PC-9 (cell line): ENCODE results near the gene FCN2. TPM values are rescaled to one million over a fixed set of nuclear protein-coding genes. Genes with fewer than 3 reads are reported as not detected.

Source experiments
- BruUV-seq: library from RNA; stranded (reverse); fragments of 400-500 nt; replicated peaks from 2 replicates; lab custom pipeline; 2021; lab: Mats Ljungman, UMichigan
- CTCF ChIA-PET: fragments of 300-600 bp; sonication (Branson Sonifier 250); formaldehyde crosslinking; loops from one replicate; lab custom pipeline; 2022; ENCODE audit warnings: antibody characterized with exemption; lab: Charles Lee
- POLR2A ChIA-PET: fragments of 300-600 bp; sonication (Branson Sonifier 250); formaldehyde crosslinking; loops from one replicate; lab custom pipeline; 2022; ENCODE audit warnings: antibody characterized with exemption; ENCODE audit not compliant: unreplicated experiment; lab: Charles Lee
- DNase-seq, 2 experiments: peaks; one replicate each; pipeline versions ENCODE4 v3.0.0 to v3.0.0-alpha.2; 2015 to 2022; ENCODE audit warnings: mixed read lengths in 1 of 2
- H2AFZ ChIP-seq: fragments of 200-600 bp; sonication (generic); 2 replicates; pipeline ENCODE4 v1.8.1; 2017; ENCODE audit warnings: antibody characterized with exemption
- H3F3A ChIP-seq: fragments of 200-600 bp; sonication (generic); 2 replicates; pipeline ENCODE4 v1.8.1; 2017; ENCODE audit warnings: antibody characterized with exemption, mild to moderate bottlenecking, low read depth; ENCODE audit not compliant: insufficient read depth
- H3K27ac ChIP-seq: fragments of 200-600 bp; sonication (generic); 2 replicates; pipeline ENCODE4 v1.6.1; 2016; ENCODE audit warnings: mixed run types
- H3K27me3 ChIP-seq: fragments of 200-600 bp; sonication (generic); 2 replicates; pipeline ENCODE4 v1.6.1; 2016; ENCODE audit warnings: low read depth, mixed run types; ENCODE audit not compliant: insufficient read depth
- H3K36me3 ChIP-seq: fragments of 200-600 bp; sonication (generic); 2 replicates; pipeline ENCODE4 v1.6.1; 2016; ENCODE audit warnings: low read depth, mixed run types
- H3K4me1 ChIP-seq: fragments of 200-600 bp; sonication (generic); replicated peaks from 2 replicates; pipeline ENCODE4 v1.6.1; 2016; ENCODE audit warnings: mixed run types; ENCODE audit not compliant: insufficient read depth
- H3K4me2 ChIP-seq: fragments of 200-600 bp; sonication (generic); 2 replicates; pipeline ENCODE4 v1.6.1; 2017; ENCODE audit warnings: mixed run types
- H3K4me3 ChIP-seq: fragments of 200-600 bp; sonication (generic); 2 replicates; pipeline ENCODE4 v1.6.1; 2016; ENCODE audit warnings: mixed run types
- H3K79me2 ChIP-seq: fragments of 200-600 bp; sonication (generic); 2 replicates; pipeline ENCODE4 v1.6.1; 2017; ENCODE audit warnings: low read depth, mixed run types
- H3K9me2 ChIP-seq: fragments of 200-600 bp; sonication (generic); 2 replicates; pipeline ENCODE4 v1.8.1; 2017; ENCODE audit warnings: mild to moderate bottlenecking; ENCODE audit not compliant: insufficient read depth
- H3K9me3 ChIP-seq: fragments of 200-600 bp; sonication (generic); 2 replicates; pipeline ENCODE4 v1.8.1; 2016; ENCODE audit warnings: low read depth; ENCODE audit not compliant: insufficient read depth
- H4K20me1 ChIP-seq: fragments of 200-600 bp; sonication (generic); 2 replicates; pipeline ENCODE4 v1.8.1; 2017; ENCODE audit not compliant: insufficient read depth
- EZH2 ChIP-seq: fragments of 200-600 bp; sonication (generic); IDR thresholded peaks from 2 replicates; pipeline ENCODE4 v1.8.0; 2017; ENCODE audit warnings: antibody characterized with exemption, low read depth
- intact Hi-C: fragments of 100-400 bp; cut with micrococcal nuclease; formaldehyde crosslinking; loops from one replicate; pipeline ENCODE4 v1.10.0; 2022; ENCODE audit not compliant: unreplicated experiment
- total RNA-seq: library from RNA; stranded (reverse); gene quantifications from 2 replicates; pipeline ENCODE4 v1.2.3, GENCODE V29; 2021
- TF ChIP-seq, protein P1 (sequence below): fragments of 200-600 bp; sonication (generic); conservative IDR thresholded peaks from 2 replicates; pipeline ENCODE4 v1.6.1; 2017; ENCODE audit warnings: mixed run types, antibody characterized with exemption, mild to moderate bottlenecking, moderate library complexity

FCN2 gene
- total RNA-seq, 1 experiment from 2014 or later = not detected

DNA sequence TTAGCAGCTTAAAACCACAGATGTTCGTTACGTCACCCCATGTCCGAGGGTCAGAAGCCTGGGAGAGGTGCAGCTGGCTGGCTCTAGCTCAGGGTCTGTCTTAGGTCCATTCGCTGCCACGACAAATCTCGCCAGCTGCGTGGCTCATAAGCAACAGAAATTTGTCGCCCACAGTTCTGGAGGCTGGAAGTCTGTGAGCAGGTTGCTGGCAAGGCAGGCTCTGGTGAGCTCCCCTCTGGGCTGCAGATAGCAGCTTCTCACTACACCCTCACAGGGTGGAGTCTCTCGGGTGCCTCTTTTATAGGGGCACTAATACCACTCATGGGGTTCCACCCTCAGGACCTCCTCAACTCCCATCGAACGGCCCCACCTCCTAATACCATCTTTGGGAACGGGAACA is 40.1 kb upstream of the FCN2 start:
- intact Hi-C loops = no loop called here
- H3K27ac ChIP-seq = no peak overlapping the region
- TF ChIP-seq, protein P1, sequence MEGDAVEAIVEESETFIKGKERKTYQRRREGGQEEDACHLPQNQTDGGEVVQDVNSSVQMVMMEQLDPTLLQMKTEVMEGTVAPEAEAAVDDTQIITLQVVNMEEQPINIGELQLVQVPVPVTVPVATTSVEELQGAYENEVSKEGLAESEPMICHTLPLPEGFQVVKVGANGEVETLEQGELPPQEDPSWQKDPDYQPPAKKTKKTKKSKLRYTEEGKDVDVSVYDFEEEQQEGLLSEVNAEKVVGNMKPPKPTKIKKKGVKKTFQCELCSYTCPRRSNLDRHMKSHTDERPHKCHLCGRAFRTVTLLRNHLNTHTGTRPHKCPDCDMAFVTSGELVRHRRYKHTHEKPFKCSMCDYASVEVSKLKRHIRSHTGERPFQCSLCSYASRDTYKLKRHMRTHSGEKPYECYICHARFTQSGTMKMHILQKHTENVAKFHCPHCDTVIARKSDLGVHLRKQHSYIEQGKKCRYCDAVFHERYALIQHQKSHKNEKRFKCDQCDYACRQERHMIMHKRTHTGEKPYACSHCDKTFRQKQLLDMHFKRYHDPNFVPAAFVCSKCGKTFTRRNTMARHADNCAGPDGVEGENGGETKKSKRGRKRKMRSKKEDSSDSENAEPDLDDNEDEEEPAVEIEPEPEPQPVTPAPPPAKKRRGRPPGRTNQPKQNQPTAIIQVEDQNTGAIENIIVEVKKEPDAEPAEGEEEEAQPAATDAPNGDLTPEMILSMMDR = no peak
- H3K4me2 ChIP-seq = no peak overlapping the region
- CTCF ChIA-PET = no interaction called here
- no peaks in the 10 kb centered on the region for H3K9me2 ChIP-seq
- H3K27me3 ChIP-seq = peaks cover 46% of the 10 kb centered on the region
- H3K79me2 ChIP-seq = no peaks in the 10 kb centered on the region
- no peak overlapping the region for H3K4me3 ChIP-seq
- H3K9me3 ChIP-seq = no peaks in the 10 kb centered on the region
- no peak for DNase-seq
- POLR2A ChIA-PET = no interaction called here
- H3K36me3 ChIP-seq = no peaks in the 10 kb centered on the region
- no peaks in the 10 kb centered on the region for H3K4me1 ChIP-seq
- H2AFZ ChIP-seq = no peak overlapping the region
- H4K20me1 ChIP-seq = peaks cover 3% of the 10 kb centered on the region; the same call in 1 of the 2 replicates
- no peaks in the 10 kb centered on the region for H3F3A ChIP-seq
- no TSS peak for BruUV-seq

DNA sequence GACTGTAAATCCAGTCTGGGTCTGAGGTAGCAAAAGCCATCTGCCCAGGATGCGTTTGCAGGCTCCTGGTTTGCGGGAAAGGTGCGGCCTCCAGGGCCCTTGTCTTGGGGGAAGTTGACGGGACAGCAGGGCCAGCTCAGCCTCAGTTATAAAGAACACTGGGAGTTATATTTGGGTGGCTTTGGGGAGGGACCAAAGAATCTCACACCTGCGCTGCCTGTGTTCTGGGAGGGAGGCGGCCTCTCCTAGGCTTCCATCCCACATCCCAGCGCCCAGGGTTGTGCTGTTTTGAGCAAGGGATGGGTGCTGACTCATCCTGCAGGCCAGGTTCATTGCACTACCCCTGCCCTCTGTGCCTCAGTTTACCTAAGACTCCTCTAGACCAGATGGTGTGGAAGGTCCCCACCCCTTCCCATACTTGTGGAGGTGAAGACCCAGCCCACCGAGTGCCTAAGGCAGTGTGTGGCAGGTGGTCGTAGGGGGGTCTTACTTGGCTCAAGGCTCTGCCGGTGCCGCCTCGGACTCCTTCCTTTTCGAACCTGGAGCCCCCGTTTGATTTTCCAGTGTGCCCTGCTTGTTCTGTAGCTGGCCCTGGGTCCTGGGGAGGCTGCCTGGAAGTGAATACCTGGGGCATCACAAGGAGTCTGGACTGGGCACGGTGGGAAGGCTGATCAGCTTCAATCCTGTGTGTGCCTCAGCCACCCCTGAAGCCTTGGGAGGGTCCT is 39.3 kb upstream of the FCN2 start:
- intact Hi-C loops = no loop called here
- no peaks in the 10 kb centered on the region for H3K9me3 ChIP-seq
- no peaks in the 10 kb centered on the region for H3K9me2 ChIP-seq
- H3K4me2 ChIP-seq = no peak overlapping the region
- H3K79me2 ChIP-seq = no peaks in the 10 kb centered on the region
- no peak for DNase-seq
- no peak overlapping the region for H2AFZ ChIP-seq
- H3K27me3 ChIP-seq = peaks cover 50% of the 10 kb centered on the region
- ChIA-PET POLR2A (no interaction called here), CTCF (no interaction called here)
- no peaks in the 10 kb centered on the region for H3F3A ChIP-seq
- no peaks in the 10 kb centered on the region for H3K36me3 ChIP-seq
- no TSS peak for BruUV-seq
- H3K4me1 ChIP-seq = no peaks in the 10 kb centered on the region
- no peaks in the 10 kb centered on the region; the same call in 1 of the 2 replicates for H4K20me1 ChIP-seq
- TF ChIP-seq, protein P1 = no peak
- no peak for TF ChIP-seq EZH2
- H3K4me3 ChIP-seq = no peak overlapping the region
- H3K27ac ChIP-seq = no peak overlapping the region

DNA sequence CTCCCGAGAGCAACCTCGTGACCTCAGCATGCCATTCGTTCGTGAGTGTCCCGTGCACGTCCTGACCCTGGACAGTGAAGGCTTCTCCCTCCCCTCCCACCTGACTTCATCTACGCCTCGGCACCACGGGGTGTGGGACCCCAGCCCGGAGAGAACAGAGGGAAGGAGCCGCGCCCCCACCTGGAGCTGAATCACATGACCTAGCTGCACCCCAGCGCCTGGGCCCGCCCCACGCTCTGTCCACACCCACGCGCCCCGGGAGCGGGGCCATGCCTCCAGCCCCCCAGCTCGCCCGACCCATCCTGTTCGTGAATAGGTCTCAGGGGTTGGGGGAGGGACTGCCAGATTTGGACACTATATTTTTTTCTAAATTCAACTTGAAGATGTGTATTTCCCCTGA is 38.3 kb upstream of the FCN2 start:
- Histone ChIP-seq H3K27me3 (peaks cover 41% of the 10 kb centered on the region), H3K9me3 (no peaks in the 10 kb centered on the region), H4K20me1 (no peaks in the 10 kb centered on the region), H2AFZ (no peak overlapping the region), H3K4me3 (no peak overlapping the region), H3K9me2 (no peaks in the 10 kb centered on the region), H3K36me3 (no peaks in the 10 kb centered on the region), H3K27ac (no peak overlapping the region), H3K4me1 (no peaks in the 10 kb centered on the region), H3F3A (no peaks in the 10 kb centered on the region), H3K79me2 (no peaks in the 10 kb centered on the region), H3K4me2 (no peak overlapping the region)
- no TSS peak for BruUV-seq
- TF ChIP-seq, protein P1 = no peak
- TF ChIP-seq EZH2 = no peak
- CTCF ChIA-PET = no interaction called here
- DNase-seq = no peak
- intact Hi-C loops = no loop called here
- POLR2A ChIA-PET = no interaction called here
